HUES48 (cell line): Measurements from ENCODE around the gene ARHGEF4.
"Not testable (repeated sequence)": the region's sequence is repeated elsewhere in the genome, so short reads cannot be mapped to it uniquely, and the experiment has no call there.

Source experiments
- H3K27ac ChIP-seq: one replicate; pipeline ENCODE4 v1.7.0; 2013; ENCODE audit warnings: low read depth, low read length, inconsistent platforms
- H3K27me3 ChIP-seq: 2 replicates; pipeline ENCODE4 v1.6.1; 2013; ENCODE audit warnings: mild to moderate bottlenecking, low read length; ENCODE audit not compliant: control insufficient read depth, insufficient read depth
- H3K36me3 ChIP-seq: 2 replicates; pipeline ENCODE4 v1.6.1; 2013; ENCODE audit warnings: low read length; ENCODE audit not compliant: control insufficient read depth, insufficient read depth
- H3K4me1 ChIP-seq: 2 replicates; pipeline ENCODE4 v1.6.1; 2013; ENCODE audit warnings: mild to moderate bottlenecking, low read length; ENCODE audit not compliant: control insufficient read depth, insufficient read depth
- H3K4me3 ChIP-seq: 2 replicates; pipeline ENCODE4 v1.5.1; 2013; ENCODE audit warnings: mild to moderate bottlenecking, low read depth, low read length
- H3K9ac ChIP-seq: 2 replicates; pipeline ENCODE4 v1.6.1; 2013; ENCODE audit warnings: mild to moderate bottlenecking, low read depth, low read length, moderate library complexity
- H3K9me3 ChIP-seq: 2 replicates; pipeline ENCODE4 v1.6.1; 2013; ENCODE audit warnings: low read length; ENCODE audit not compliant: control insufficient read depth, insufficient read depth

The ARHGEF4 gene

DNA sequence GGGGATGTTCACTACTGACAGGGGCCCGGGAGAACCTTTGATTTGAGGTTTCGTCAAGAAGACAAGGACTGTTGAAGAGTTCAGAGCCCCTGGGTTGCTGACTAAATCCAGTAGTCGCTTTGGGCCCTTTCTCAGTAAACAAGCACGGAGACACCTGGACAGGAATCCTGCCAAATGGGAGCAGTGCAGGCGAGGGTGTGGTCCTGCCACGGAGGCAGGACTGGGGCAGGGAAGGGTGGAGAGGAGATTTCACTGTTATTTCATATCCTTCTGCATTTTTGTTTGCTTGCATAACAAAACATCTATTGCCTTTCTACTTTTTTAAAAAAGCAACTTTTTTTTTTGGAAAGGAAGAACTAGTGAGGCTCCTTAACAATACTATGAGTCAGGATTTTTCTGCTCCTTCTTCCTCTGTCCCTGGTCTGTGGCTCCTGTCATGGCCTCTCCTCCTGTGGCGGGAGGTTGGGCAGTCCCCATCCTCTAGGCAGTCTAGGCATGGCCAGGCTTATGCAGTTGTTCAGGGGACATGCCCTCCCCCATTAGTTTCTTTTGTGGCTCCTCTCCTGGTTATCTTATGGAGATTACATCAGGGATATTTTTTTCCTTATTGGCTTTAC is 57.7 kb downstream of the ARHGEF4 start:
- H3K27me3 ChIP-seq = no peaks in the 10 kb centered on the region
- no peaks in the 10 kb centered on the region for H3K36me3 ChIP-seq
- H3K9ac ChIP-seq = no peak overlapping the region
- H3K4me3 ChIP-seq = no peak overlapping the region
- no peak overlapping the region for H3K27ac ChIP-seq
- H3K4me1 ChIP-seq = peaks cover 23% of the 10 kb centered on the region
- no peaks in the 10 kb centered on the region for H3K9me3 ChIP-seq

DNA sequence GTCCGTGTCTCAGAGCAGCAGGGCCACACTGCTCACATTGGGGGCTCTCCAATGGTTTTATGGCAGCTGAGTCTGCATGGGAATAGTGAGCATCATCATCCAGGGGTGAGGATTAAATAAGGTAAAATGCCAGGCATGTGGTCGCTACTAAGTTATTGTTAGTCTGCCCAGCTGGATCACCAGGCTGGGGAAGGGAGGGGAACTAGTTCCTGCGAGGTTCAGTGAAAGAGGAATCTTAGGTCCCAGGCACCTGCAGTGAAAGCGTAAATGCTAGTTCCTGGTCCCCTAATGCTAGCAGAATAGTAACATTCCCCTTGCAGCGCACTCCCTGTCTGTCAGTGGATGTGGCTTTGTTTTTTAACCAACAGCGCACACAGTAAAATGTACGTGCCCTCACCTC is 60.1 kb downstream of the ARHGEF4 start:
- H3K9me3 ChIP-seq = no peaks in the 10 kb centered on the region
- no peaks in the 10 kb centered on the region for H3K27me3 ChIP-seq
- H3K4me1 ChIP-seq = peaks cover 23% of the 10 kb centered on the region
- no peak overlapping the region for H3K9ac ChIP-seq
- no peak overlapping the region for H3K4me3 ChIP-seq
- peak overlapping the region; percentile 11 for H3K27ac ChIP-seq
- H3K36me3 ChIP-seq = no peaks in the 10 kb centered on the region

DNA sequence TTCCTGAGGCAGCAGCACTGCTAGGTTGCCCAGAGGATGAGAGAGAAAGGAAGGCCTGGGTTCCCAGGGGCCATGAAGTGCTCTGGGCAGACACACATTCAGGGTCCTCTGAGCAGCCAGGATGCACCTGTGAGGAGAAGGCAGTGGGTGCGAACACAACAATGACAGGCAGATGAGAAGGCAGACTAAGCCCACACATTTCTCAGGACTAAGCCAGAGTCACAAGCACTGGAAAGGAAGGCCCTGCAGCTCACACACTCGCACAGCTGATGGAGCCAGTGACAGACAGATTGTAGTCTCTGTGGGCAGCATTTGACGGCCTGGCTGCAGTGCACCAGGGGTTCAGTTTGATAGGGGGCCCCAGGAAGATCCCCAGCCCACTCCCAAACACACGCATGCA is 61.8 kb downstream of the ARHGEF4 start:
- no peak overlapping the region for H3K4me3 ChIP-seq
- H3K9ac ChIP-seq = no peak overlapping the region
- H3K4me1 ChIP-seq = peaks cover 23% of the 10 kb centered on the region
- H3K27me3 ChIP-seq = no peaks in the 10 kb centered on the region
- no peak overlapping the region for H3K27ac ChIP-seq
- no peaks in the 10 kb centered on the region for H3K36me3 ChIP-seq
- H3K9me3 ChIP-seq = no peaks in the 10 kb centered on the region

DNA sequence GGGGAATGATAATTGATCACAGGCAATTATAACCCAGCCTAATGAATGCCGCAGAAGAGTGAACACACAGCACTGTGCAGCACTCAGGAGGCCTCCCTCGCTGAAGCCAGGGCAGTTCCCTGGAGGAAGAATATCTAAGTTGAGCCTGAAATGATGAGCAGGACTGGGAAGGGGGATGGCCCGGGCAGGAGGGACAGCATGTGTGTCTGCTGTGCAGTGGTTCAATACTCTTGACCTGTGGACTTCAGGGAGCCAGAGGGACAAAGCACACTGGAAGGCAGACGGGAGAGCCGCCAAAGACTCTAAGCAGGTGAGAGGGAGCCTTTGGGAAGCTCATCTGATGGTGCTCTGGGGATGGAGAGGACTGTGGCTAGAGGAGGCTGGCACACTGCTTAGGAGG is 62.6 kb downstream of the ARHGEF4 start:
- Histone ChIP-seq H3K27me3 (no peaks in the 10 kb centered on the region), H3K9ac (no peak overlapping the region), H3K27ac (no peak overlapping the region), H3K36me3 (no peaks in the 10 kb centered on the region), H3K4me3 (no peak overlapping the region), H3K9me3 (no peaks in the 10 kb centered on the region), H3K4me1 (peaks cover 23% of the 10 kb centered on the region)

DNA sequence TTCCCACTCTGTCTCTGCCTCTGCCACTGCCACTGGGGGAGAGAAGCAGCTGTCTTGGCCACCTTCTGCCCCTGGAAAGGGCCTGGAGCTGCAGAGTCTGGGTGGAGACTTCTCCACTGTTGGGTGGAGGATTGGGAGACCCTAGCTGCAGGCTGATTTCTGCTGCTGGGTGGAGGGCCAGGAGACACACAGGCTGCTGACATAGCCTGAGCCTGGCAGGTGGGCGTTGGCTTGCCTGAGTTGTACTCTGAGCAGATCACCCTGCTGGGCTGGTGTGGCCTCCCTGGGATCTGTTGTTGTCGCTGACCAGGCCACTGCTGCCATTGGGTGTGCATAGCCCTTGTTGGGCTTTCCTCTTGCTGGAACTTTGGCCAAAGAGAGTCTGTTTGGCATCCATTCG is 64.3 kb downstream of the ARHGEF4 start:
- Histone ChIP-seq H3K4me3 (no peak overlapping the region), H3K9ac (no peak overlapping the region), H3K9me3 (no peaks in the 10 kb centered on the region), H3K27me3 (no peaks in the 10 kb centered on the region), H3K36me3 (no peaks in the 10 kb centered on the region), H3K27ac (no peak overlapping the region), H3K4me1 (peaks cover 23% of the 10 kb centered on the region)

DNA sequence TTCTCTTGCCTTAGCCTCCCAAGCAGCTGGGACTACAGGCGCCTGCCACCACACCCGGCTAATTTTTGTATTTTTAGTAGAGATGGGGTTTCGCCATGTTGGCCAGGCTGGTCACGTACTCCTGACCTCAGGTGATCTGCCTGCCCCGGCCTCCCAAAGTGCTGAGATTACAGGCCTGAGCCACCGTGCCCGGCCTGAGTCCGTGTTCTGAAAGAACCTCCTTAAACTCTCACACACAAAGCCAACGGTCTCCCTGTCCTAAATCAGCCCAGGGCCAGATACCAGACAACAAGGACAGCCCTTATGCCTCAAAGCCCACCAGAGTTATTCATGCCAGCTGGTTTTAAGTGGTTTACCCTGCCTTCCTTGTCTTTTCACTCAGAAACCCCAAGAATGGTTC is 64.9 kb downstream of the ARHGEF4 start:
- not testable (repeated sequence) for H3K4me3 ChIP-seq, H3K27ac ChIP-seq, H3K9ac ChIP-seq, H3K36me3 ChIP-seq, H3K9me3 ChIP-seq, H3K27me3 ChIP-seq
- peaks cover 18% of the 10 kb centered on the region for H3K4me1 ChIP-seq

DNA sequence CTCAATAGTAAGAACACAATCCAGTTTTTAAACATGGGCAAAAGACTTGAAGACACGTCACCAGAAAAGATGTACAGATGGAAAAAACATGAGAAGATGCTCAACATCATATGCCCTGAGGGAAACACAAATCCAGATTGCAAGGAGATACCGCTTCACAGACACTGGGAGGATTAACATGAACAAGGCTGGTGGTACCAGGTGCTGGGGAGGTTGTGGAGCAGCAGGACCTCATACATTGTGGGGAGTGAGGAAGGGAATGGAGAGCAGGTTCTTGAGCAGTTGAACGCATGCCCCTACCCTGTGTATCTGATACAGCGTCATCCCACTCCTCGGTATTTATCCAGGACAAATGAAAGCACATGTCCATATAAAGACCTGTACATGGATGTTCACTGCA is 72.1 kb downstream of the ARHGEF4 start:
- no peaks in the 10 kb centered on the region for H3K27me3 ChIP-seq
- H3K9me3 ChIP-seq = no peaks in the 10 kb centered on the region
- no peaks in the 10 kb centered on the region for H3K36me3 ChIP-seq
- H3K9ac ChIP-seq = no peak overlapping the region
- H3K4me3 ChIP-seq = no peak overlapping the region
- no peak overlapping the region for H3K27ac ChIP-seq
- H3K4me1 ChIP-seq = no peaks in the 10 kb centered on the region

DNA sequence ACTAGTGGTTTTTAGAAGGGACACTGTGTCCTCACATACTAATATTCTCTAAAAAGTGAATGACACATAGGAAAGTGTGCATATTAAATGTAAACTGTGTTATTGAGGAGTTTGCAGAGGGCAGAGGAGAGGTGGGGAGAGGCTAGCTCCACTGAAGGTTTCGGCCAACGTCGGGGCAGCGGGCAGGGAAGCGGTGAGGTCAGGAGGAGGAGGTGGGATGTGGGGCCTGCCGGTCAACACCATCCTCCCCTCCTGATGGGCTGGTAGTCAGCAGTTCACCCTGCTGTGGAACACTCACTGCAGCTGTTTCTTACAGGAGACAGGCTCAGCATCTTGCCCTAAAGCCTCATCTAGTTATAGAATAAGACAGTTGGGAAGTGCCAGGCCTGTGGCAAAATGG is 74.2 kb downstream of the ARHGEF4 start:
- H3K27me3 ChIP-seq = no peaks in the 10 kb centered on the region; the same call in 1 of the 2 replicates
- H3K4me3 ChIP-seq = no peak overlapping the region
- no peak overlapping the region for H3K9ac ChIP-seq
- H3K4me1 ChIP-seq = no peaks in the 10 kb centered on the region
- no peak overlapping the region for H3K27ac ChIP-seq
- H3K9me3 ChIP-seq = no peaks in the 10 kb centered on the region
- no peaks in the 10 kb centered on the region for H3K36me3 ChIP-seq

DNA sequence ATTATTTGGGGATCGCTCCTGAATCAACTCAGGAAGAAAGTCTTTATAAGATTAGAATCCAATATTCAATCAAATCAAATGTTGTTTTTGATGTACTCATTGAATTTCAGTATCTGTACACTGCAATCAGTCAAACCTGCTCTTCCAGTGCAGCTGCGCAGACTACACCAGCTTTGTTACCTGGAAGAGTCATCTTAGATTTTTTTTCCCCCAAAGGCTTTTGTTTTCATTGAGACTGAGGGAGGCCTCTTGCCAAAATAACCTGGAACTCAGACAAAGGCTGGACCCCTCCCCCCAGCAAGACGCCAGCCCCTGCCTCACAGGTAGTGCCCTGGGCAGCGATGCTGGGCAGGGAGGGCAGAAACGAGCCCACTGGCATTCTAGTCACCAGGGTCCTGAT is 74.8 kb downstream of the ARHGEF4 start:
- no peaks in the 10 kb centered on the region; the same call in none of the 2 replicates for H3K27me3 ChIP-seq
- H3K9ac ChIP-seq = no peak overlapping the region
- no peak overlapping the region for H3K4me3 ChIP-seq
- H3K9me3 ChIP-seq = no peaks in the 10 kb centered on the region
- no peaks in the 10 kb centered on the region for H3K36me3 ChIP-seq
- no peaks in the 10 kb centered on the region for H3K4me1 ChIP-seq
- H3K27ac ChIP-seq = no peak overlapping the region

DNA sequence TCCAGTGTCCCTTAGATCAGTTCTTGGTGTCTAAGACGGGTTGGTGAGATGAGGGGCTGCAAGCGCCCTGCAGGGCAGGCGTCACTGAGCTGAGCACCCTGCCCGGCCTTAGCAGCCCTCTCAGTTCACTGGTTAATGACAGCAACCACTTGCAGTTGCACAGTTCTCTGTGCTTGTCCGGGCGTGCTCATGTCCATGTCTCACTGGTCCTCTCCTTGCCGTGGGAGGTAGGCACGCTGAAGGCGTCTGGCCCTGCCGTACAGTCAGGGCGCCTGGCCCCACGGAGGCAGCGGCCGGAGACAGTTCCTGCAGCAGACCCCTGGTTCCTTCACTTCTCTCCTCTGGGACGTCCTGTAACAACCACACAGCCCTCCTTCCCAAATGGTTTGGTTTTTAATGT is 75.3 kb downstream of the ARHGEF4 start:
- H3K9ac ChIP-seq = no peak overlapping the region
- no peak overlapping the region for H3K27ac ChIP-seq
- no peaks in the 10 kb centered on the region for H3K9me3 ChIP-seq
- H3K4me3 ChIP-seq = no peak overlapping the region
- H3K27me3 ChIP-seq = no peaks in the 10 kb centered on the region; the same call in none of the 2 replicates
- H3K4me1 ChIP-seq = no peaks in the 10 kb centered on the region
- H3K36me3 ChIP-seq = no peaks in the 10 kb centered on the region

DNA sequence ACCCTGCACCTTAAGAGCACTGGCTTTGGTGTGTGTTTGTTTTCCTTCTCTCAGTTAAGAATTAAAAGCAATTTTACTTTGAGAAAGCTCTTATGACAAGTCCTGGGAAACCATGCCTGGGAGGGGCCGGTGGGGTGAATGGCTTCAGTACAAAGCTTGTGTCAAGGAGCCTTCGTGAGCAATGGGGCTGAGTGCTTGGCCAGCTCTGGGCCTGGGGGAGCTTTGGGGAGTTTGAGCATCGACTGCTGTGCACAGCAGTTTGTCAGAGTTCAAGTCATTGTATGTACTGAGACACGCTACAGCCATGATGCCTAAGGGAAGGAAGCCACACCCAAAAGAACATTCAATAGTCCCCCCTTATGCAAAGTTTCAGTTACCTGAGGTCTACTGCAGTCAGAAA is 75.8 kb downstream of the ARHGEF4 start:
- no peaks in the 10 kb centered on the region for H3K9me3 ChIP-seq
- no peak overlapping the region for H3K4me3 ChIP-seq
- H3K36me3 ChIP-seq = no peaks in the 10 kb centered on the region
- H3K9ac ChIP-seq = no peak overlapping the region
- no peaks in the 10 kb centered on the region for H3K4me1 ChIP-seq
- H3K27ac ChIP-seq = no peak overlapping the region
- no peaks in the 10 kb centered on the region; the same call in none of the 2 replicates for H3K27me3 ChIP-seq
